ENCODE measurements around the gene WBP2NL.

The WBP2NL gene

DNA sequence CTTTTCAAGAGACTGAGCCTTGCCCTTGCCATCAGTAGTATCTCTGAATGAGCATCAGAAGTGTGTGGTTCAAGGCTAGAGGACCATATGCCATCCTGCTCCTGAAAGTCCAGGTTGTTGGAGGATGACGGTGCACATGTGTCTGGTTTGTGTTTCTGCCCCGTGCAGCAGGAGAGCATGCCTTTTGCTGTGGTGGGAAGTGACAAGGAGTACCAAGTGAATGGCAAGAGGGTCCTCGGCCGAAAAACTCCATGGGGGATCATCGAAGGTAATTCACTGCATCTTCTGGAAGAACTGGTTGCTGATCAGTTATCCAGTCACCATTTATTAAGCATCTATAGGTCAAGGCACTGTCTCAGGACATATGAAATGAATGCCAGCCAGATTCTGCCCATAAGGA, 6.1 kb upstream of the WBP2NL start:
- H3K27ac ChIP-seq = no peak overlapping the region
- TF ChIP-seq, protein P1, sequence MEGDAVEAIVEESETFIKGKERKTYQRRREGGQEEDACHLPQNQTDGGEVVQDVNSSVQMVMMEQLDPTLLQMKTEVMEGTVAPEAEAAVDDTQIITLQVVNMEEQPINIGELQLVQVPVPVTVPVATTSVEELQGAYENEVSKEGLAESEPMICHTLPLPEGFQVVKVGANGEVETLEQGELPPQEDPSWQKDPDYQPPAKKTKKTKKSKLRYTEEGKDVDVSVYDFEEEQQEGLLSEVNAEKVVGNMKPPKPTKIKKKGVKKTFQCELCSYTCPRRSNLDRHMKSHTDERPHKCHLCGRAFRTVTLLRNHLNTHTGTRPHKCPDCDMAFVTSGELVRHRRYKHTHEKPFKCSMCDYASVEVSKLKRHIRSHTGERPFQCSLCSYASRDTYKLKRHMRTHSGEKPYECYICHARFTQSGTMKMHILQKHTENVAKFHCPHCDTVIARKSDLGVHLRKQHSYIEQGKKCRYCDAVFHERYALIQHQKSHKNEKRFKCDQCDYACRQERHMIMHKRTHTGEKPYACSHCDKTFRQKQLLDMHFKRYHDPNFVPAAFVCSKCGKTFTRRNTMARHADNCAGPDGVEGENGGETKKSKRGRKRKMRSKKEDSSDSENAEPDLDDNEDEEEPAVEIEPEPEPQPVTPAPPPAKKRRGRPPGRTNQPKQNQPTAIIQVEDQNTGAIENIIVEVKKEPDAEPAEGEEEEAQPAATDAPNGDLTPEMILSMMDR (IDR thresholded peaks at IDR 0.05; ENCODE audit: low read depth, low read length, missing control alignments) = no peak
- no peak for DNase-seq
- no peaks in the 10 kb centered on the region for H3K36me3 ChIP-seq (replicated peaks)
- H3K27me3 ChIP-seq (replicated peaks) = no peaks in the 10 kb centered on the region
- in situ Hi-C loops (cut with HindIII; ENCODE audit: low pct_ligation_motif_present, low sequenced_read_pairs) = no loop called here
- H3K4me3 ChIP-seq (ENCODE audit: low read depth, low read length) = no peak overlapping the region

DNA sequence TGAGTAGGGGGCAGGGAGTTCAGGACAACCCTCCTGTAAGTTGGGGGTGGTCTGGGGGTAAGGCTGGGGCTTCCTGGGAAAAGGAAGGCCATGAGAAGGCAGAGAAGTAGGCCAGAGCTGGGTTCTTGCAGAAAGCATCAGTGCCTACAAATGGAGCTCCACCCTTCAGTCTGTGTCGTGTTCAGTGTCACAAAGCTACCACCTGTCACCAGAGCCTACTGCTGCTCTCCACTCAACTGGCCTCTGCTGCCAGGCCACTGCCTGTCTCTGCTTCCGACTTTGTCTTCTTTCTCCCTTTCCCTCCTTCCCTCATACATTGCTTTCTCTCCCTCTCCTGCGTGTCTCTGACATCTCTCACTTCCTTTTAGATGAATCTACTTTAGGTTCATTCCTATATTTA, 3.4 kb upstream of the WBP2NL start:
- DNase-seq = no peak
- Histone ChIP-seq H3K36me3 (replicated peaks) (no peaks in the 10 kb centered on the region), H3K27me3 (replicated peaks) (no peaks in the 10 kb centered on the region), H3K4me3 (ENCODE audit: low read depth, low read length) (no peak overlapping the region), H3K27ac (no peak overlapping the region)
- in situ Hi-C loops (cut with HindIII; ENCODE audit: low pct_ligation_motif_present, low sequenced_read_pairs) = no loop called here
- TF ChIP-seq, protein P1 (IDR thresholded peaks at IDR 0.05; ENCODE audit: low read depth, low read length, missing control alignments) = no peak

DNA sequence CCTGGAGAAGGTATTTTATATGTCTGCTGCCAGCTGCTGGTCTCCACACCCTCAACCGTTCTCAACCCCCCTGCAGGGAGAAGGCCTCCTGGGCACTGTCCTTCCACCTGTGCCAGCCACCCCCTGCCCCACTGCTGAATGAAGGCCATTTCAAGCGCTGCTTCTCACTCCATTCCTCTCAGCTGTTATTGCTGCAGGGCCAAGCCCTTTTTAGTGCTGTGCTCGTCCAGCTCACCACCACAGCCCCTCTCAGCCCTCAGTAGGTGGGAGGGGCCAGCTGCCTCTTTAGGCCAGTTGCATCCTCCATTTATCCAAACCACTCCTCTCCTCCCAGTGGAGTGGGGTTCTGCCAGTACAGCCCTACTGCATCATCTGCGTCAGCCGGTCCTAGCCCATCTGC, 1.8 kb upstream of the WBP2NL start:
- no peak overlapping the region for H3K4me3 ChIP-seq (ENCODE audit: low read depth, low read length)
- in situ Hi-C loops (cut with HindIII; ENCODE audit: low pct_ligation_motif_present, low sequenced_read_pairs) = no loop called here
- no peaks in the 10 kb centered on the region for H3K27me3 ChIP-seq (replicated peaks)
- no peak for DNase-seq
- TF ChIP-seq, protein P1 (IDR thresholded peaks at IDR 0.05; ENCODE audit: low read depth, low read length, missing control alignments) = no peak
- H3K36me3 ChIP-seq (replicated peaks) = no peaks in the 10 kb centered on the region
- no peak overlapping the region for H3K27ac ChIP-seq

DNA sequence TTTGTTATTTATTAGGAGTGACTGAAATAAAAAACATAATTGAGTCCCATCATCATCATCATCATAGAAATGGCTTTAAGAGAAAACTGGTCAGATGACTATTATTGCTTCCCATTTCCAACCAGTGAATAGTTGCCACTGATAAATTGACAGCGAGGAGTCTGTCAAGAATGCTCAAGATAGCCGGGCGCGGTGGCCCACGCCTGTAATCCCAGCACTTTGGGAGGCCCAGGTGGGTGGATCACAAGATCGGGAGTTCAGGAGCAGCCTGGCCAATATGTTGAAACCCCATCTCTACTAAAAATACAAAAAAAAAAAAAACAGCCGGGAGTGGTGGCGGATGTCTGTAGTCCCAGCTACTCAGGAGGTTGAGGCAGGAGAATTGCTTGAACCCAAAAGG, 1.9 kb downstream of the WBP2NL start:
- Histone ChIP-seq H3K4me3 (ENCODE audit: low read depth, low read length) (no peak overlapping the region), H3K27me3 (replicated peaks) (no peaks in the 10 kb centered on the region), H3K36me3 (replicated peaks) (no peaks in the 10 kb centered on the region), H3K27ac (no peak overlapping the region)
- DNase-seq = no peak
- TF ChIP-seq, protein P1 (IDR thresholded peaks at IDR 0.05; ENCODE audit: low read depth, low read length, missing control alignments) = no peak
- in situ Hi-C loops (cut with HindIII; ENCODE audit: low pct_ligation_motif_present, low sequenced_read_pairs) = no loop called here

DNA sequence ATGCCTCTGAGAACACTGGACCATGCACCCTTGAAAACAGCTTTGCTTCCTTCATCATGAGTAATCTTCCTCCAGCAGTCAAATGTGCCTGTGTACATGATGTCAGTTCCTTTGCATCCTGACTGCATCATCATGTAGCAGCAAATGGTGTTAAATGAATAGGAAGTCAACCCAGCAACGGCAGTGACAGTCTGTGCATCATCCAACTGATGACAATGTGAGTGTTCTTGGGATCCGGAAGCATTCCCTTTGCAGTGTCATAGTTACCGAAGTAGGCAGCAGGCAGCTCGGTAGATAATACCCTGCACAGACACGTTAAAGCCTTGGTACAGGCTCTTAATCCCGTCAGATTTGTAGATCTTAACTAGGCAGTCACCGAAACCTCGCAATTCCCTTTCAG, 2.5 kb downstream of the WBP2NL start:
- in situ Hi-C loops (cut with HindIII; ENCODE audit: low pct_ligation_motif_present, low sequenced_read_pairs) = no loop called here
- no peaks in the 10 kb centered on the region for H3K36me3 ChIP-seq (replicated peaks)
- no peaks in the 10 kb centered on the region for H3K27me3 ChIP-seq (replicated peaks)
- no peak for DNase-seq
- no peak overlapping the region for H3K4me3 ChIP-seq (ENCODE audit: low read depth, low read length)
- TF ChIP-seq, protein P1 (IDR thresholded peaks at IDR 0.05; ENCODE audit: low read depth, low read length, missing control alignments) = no peak
- H3K27ac ChIP-seq = no peak overlapping the region

DNA sequence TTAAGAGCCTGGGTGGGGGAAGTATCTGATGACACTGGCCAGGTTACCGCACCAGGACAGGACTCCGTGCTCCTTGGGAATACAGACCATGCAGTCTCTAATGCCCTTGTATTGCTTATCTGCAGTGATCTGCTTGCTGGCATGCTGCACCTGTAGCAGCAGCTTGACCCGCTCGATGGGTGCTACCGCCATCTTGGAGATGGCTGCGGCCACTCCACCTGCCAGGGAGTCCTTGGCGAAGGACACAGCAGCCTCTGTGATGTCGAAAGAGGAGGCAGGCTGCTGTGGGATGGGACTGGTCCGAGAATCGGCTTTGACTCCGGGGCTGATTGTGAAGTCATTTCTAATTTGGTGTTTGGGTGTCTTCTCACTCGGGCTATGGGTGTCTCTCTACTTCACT, 3.1 kb downstream of the WBP2NL start:
- no peak overlapping the region for H3K4me3 ChIP-seq (ENCODE audit: low read depth, low read length)
- in situ Hi-C loops (cut with HindIII; ENCODE audit: low pct_ligation_motif_present, low sequenced_read_pairs) = no loop called here
- TF ChIP-seq, protein P1 (IDR thresholded peaks at IDR 0.05; ENCODE audit: low read depth, low read length, missing control alignments) = no peak
- no peak for DNase-seq
- H3K27me3 ChIP-seq (replicated peaks) = no peaks in the 10 kb centered on the region
- no peak overlapping the region for H3K27ac ChIP-seq
- no peaks in the 10 kb centered on the region for H3K36me3 ChIP-seq (replicated peaks)

Measured in brain microvascular endothelial cell (primary cell).